NK-92 (cell line): ENCODE data around the gene RAD23A.
"Not testable (repeated sequence)": the region's sequence is repeated elsewhere in the genome, so short reads cannot be mapped to it uniquely, and the experiment has no call there.

ENCODE experiments used
- DNase-seq: peaks from one replicate; lab custom pipeline; 2025; ENCODE audit not compliant: unreplicated experiment; lab: John Stamatoyannopoulos, UW

The RAD23A gene

DNA sequence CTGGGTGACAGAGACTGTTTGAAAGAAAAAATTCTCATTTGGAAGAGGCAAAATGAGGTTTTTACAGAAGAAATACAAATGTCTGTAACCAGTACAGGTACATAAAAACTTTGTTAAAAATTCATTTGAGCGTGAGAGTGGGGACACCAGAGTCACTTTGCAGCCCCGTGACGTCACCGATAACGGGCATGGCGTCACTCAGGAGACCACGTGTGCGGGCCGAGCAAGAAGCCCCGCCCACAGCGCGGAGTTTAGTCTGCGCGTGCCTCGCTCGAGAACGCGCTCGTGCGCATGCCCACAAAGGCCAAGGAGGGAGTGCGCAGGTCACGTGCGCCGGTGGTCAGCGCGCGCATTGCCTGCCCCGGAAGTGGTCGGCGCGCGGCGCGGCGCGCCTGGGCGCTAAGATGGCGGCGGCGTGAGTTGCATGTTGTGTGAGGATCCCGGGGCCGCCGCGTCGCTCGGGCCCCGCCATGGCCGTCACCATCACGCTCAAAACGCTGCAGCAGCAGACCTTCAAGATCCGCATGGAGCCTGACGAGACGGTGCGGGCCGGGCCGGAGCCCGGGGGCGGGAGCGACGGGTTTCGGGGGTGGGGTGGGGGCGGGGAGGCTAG is at the start of gene RAD23A:
Gene RAD23A, plus strand, starts transcription at position 384 of the 613 bp plus-strand sequence. Its CDS starts 87 bp downstream, at position 471.
- peak; percentile 85 for DNase-seq

DNA sequence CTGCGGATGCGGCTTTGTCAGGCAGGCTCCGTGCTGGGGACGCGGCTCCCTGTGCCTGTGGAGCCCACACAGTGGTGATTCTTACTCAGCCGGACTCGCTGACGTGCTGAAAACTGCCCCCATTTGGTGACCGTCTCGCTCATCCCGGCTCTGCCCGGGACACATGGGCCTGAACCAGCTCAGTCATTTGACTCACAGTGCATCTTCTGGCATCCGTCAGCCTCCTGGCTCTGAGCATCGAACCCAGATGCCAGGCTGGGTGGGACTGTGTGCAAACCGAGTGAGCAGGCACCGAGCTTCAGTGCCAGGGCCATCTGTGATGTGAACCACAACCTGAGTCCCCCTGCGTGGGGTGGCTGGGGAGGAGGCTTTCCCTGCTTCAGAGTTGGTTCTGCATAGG is 49.2 kb upstream of the RAD23A start:
- DNase-seq = no peak

DNA sequence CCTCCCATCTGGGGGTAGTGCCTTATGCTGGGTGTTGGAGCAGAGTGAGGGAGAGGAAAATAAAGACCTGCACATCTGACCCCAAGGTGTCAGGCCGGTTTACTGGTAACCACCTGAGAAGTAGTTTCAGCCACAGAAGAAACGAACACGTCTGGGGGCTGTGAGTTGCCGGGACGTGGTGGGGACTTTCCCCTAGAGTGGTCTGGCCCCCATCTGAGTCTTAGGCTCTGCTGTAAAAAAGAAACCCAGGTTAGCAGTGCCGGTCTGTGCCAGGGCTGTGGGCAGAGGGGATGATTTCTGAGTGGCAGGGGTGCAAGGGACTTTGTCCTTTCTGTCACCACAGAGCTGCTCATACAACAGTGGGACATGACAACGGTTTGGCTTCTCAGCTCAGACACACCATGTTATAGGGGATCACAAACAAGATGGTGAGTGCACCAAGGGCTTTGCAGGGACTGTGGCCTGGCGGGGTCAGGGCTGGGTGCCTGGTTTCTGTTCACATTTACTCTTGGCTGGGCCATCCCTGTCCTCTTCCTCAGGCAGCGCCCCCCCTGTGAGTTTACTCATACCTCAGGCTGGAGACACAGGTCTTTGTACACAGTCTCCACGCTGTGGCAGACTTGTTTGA is 45.7 kb upstream of the RAD23A start:
- DNase-seq = no peak

GRCh38 chr19:12907166-12907565 is 38.5 kb upstream of the RAD23A start:
- DNase-seq = no peak

GRCh38 chr19:12912571-12912970 is 33.1 kb upstream of the RAD23A start:
- DNase-seq = no peak

- DNase-seq = no peak
Observed at GRCh38 chr19:12913011-12913561, 32.6 kb upstream of the RAD23A start.

- no peak for DNase-seq
Observed at GRCh38 chr19:12913851-12914690, 31.6 kb upstream of the RAD23A start.

- DNase-seq = not testable (repeated sequence)
Observed at GRCh38 chr19:12915860-12916259, 29.8 kb upstream of the RAD23A start.

- no peak for DNase-seq
Observed at GRCh38 chr19:12918253-12918652, 27.4 kb upstream of the RAD23A start.

DNA sequence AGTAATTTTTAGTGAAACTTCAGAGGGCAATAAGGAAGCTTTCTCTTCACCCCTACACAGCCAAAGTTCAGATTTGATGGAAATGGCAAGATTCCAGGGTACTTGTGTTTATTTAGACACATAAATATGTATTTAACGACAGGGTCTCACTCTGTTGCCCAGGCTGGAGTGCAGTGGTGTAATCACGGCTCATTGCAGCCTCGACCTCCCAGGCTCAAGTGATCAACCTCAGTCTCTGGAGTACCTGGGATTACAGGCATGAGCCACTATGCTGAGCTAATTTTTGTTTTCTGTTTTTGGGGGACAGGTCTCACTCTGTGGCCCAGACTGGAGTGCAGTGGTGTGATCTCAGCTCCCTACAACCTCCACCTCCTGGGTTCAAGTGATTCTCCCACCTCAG is 24.6 kb upstream of the RAD23A start:
- DNase-seq = no peak

DNA sequence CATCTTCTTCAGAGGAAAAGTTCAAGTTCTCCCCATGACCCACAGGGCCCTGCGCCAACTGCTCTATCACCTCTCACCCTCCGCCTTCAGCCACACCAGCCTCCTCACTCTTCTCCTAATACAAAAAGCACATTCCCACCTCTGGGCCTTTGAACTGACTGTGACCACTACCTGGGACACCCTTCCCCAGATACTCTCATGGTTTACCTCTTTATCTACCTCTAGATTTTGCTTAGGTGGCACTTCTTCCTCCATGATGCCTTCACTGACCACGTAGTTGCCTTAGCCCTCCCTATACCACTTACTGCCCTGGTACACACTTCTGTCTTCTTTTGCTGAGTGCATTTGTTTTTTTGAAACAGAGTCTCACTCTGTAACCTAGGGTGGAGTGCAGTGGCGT is 22.7 kb upstream of the RAD23A start:
- DNase-seq = no peak

- DNase-seq = no peak
Observed at GRCh38 chr19:12924621-12925310, 20.9 kb upstream of the RAD23A start.

DNA sequence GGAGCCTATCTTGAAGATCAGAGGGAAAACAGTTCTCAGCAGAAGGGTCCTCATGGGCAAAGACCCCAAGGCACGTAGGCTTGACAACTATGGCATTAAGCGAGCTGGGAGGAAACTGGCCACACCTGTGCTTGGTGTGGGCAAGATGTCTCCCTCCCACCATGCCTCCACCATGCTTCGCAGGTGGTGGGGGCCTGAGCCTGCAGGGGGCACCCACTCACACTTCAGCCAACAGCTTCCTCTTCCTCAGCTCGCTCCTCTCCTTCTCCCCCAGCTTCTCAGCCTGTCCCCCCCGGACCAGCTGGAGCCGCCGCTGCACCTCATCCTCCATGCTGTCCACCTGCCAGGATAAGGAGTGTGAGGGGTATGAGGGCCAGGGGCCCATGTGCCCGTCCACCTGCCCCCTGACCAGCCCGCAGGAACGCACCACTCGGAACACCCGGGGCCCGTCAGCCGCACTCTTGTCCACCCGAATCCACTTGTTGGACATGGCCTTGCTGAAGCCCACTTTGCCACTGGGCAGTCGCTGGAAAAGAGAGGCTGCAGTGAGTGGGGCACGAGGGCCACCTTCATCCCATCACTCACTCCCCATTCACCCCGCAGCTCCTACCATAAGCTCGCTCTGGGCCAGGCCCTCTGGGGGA is 15.5 kb upstream of the RAD23A start:
- DNase-seq = no peak

GRCh38 chr19:12932392-12933286 is 13.0 kb upstream of the RAD23A start:
- DNase-seq = no peak

DNA sequence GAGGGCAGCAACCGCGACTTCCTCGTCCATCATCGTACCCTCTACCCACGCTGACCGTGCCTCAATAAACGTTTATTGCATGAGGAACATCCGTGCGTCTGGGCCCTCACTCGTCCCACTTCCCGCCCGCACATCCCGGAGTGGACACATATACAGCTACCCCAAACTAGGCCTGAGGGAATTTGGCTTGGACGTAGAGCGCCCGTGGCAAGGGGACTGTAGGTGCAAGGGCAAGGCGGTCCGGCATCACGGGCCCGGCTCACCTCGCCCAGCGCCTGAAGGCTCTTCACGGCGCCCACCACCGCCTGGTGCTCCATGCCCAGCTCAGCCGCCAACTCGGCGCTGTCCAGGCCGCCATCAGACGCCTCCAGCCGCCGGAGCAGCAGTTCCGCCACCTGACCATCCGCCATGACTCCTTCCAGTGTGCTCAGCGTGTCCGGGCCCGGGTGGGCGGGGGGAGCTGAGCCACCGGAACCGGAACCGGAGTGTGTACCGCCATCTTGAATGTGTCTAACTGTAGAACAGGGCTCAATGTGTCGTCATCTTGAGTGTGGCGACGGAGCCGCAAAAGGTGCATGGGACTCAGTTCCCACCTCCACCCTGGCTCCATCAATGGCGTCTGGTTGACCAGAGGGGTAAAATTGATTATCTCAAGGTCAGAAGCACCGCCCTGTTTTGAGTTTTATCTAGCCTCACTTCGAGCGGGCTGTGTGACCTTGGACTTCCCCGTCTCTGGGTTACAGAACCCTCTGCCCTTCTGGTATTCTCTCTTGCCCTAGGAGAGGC is 12.2 kb upstream of the RAD23A start, which contains the start of gene FARSA:
Gene FARSA, minus strand, starts transcription at position 425 of the 786 bp plus-strand sequence. Its CDS starts 15 bp downstream, at position 410.
- no peak for DNase-seq

- no peak for DNase-seq
Observed at GRCh38 chr19:12935071-12935470, 10.6 kb upstream of the RAD23A start.

- no peak for DNase-seq
Observed at GRCh38 chr19:12936582-12936981, 9.1 kb upstream of the RAD23A start.

DNA sequence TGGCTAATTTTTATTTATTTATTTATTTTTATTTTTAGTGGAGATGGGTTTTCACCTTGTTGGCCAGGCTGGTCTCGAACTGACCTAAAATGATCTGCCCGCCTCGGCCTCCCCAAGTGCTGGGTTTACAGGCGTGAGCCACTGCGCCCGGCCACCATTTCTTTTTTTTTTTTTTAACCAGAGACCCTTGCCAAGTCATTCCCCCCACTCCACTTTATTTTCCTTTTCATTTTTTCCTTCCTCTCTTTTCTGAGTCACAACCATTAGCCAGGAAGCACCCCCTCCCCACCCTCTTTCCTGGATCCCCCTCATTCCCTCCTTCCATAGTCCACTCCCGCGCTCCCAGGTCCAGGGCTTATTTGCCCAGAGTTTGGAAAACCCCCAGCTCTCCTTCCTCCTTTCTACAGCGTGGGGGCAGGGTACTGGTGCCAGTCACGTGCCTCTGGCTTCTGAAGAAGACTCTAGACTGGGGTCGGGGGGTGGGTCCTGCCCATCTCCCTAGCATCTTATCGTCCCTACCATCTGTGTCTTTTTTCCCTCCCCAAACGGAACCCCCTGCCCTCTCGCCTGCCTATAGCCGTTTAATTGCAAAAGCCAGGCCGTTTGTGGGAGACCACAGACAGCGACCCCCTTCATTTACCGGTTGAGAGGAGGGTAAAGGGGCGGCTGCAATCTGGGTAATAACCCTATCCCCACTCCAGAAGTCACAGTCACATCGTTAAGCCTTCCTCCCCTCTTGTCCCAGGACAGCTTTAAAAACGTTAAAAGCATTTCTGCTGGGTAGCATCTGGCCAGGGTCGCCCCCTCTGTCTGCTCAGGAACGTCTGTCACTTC is 8.4 kb upstream of the RAD23A start:
- DNase-seq = no peak
